Uterus (tissue), 2 donors: ENCODE measurements around the gene ALDH1A3.

Experiments used
- CTCF ChIP-seq, 4 experiments: fragments of 200-600 bp in 2 of 4; fragments of 450-650 bp in 2 of 4; sonication (generic) in 2 of 4; IDR thresholded peaks; one replicate each; pipeline ENCODE4 v1.5.1; 2016 to 2019; ENCODE audit warnings: antibody characterized with exemption in 4 of 4, mild to moderate bottlenecking in 2 of 4, moderate library complexity in 1 of 4
- POLR2A ChIP-seq, 2 donors: fragments of 450-650 bp; IDR thresholded peaks; one replicate each; pipeline ENCODE4 v1.6.1; 2016; ENCODE audit warnings: antibody characterized with exemption in 2 of 2, mild to moderate bottlenecking in 1 of 2, moderate library complexity in 1 of 2

- TF ChIP-seq CTCF (IDR thresholded peaks at IDR 0.05) (no peak), POLR2A (IDR thresholded peaks at IDR 0.05) (no peak)
Measured at GRCh38 chr15:100958326-100959065, 78.9 kb downstream of the ALDH1A3 start.
